Left ventricle myocardium inferior (tissue), 1 donor: ENCODE results near the gene DLAT. TPM values are rescaled to one million over a fixed set of nuclear protein-coding genes. Genes with fewer than 3 reads are reported as not detected.
A peak's percentile ranks its signal among the peaks of the same experiment; 100 is the strongest.

Source experiments
- DNase-seq: peaks from one replicate; pipeline ENCODE4 v3.0.0-alpha.2; 2020
- H3K27ac ChIP-seq: fragments of 200-600 bp; replicated peaks from 2 replicates; pipeline ENCODE4 v1.8.0; 2021
- H3K27me3 ChIP-seq: fragments of 200-600 bp; 2 replicates; pipeline ENCODE4 v1.8.0; 2021; ENCODE audit warnings: low read depth
- H3K36me3 ChIP-seq: fragments of 200-600 bp; 2 replicates; pipeline ENCODE4 v1.8.0; 2021
- H3K4me1 ChIP-seq: fragments of 200-600 bp; 2 replicates; pipeline ENCODE4 v1.8.0; 2021
- H3K4me3 ChIP-seq: fragments of 200-600 bp; 2 replicates; pipeline ENCODE4 v1.8.0; 2021; ENCODE audit warnings: mild to moderate bottlenecking, moderate library complexity
- H3K9me3 ChIP-seq: fragments of 200-600 bp; replicated peaks from 2 replicates; pipeline ENCODE4 v1.8.0; 2021
- CTCF ChIP-seq: fragments of 200-600 bp; IDR thresholded peaks from 2 replicates; pipeline ENCODE4 v1.8.0; 2021; ENCODE audit warnings: antibody characterized with exemption, mild to moderate bottlenecking, borderline replicate concordance
- intact Hi-C: fragments of 100-400 bp; cut with micrococcal nuclease; formaldehyde crosslinking; loops from one replicate; pipeline ENCODE4 v1.11.0; 2022
- total RNA-seq: library from RNA; stranded (reverse); fragmentation: NEBNext Ultra II Directional; extraction: Animal tissue kit (Norgen Biotek cat#: 25700); gene quantifications from one replicate; pipeline ENCODE4 v1.2.1, GENCODE V29; 2021
- donor health status: DM: no; HTN: yes; CAD: no; lungs with severe emphysema.

Gene DLAT
- total RNA-seq, 1 donor from 2014 or later, result 176 TPM

DNA sequence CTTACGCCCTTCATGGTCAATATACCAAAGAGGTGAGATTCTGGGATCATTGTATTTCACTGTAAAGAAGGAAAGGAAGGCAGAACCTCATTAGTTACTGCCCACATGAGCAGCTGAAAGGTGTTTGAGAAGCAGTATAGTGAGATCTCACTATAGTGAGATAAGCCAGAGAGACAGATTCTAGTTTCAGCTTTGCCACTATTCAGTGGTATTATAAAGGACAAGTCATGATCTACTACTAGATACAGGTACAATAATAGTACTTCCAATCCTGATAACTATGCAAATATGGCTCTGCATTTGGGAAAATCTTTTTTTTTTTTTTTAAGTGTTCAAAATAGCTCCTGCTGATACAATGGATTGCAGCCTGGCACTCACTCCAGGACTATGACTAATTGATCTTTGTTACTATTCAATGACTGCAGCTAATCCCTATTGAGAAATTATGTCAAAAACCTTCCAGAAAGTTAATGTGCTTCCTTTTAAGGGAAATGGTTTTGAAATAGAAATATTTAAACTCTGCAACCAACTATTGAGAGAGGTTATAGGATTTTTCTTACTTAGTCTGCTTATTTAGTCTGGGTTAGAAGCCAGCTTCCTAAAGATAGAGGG lies 8.3 kb upstream of the DLAT start:
- Histone ChIP-seq H3K36me3 (peaks cover 12% of the 10 kb centered on the region), H3K4me3 (no peak overlapping the region)
- TF ChIP-seq CTCF, result no peak

GRCh38 chr11:112017538-112017937 lies 7.7 kb upstream of the DLAT start:
- Histone ChIP-seq H3K4me3 (no peak overlapping the region), H3K27me3 (no peaks in the 10 kb centered on the region), H3K27ac (peak overlapping the region; percentile 83), H3K9me3 (no peaks in the 10 kb centered on the region), H3K4me1 (peaks cover 69% of the 10 kb centered on the region), H3K36me3 (peaks cover 12% of the 10 kb centered on the region)
- DNase-seq, result no peak
- intact Hi-C loops, result no loop called here
- TF ChIP-seq CTCF, result no peak

More for the DNA sequence above, 8.3 kb upstream of the DLAT start:
- H3K27me3 ChIP-seq, result no peaks in the 10 kb centered on the region
- intact Hi-C loops, result no loop called here
- H3K4me1 ChIP-seq, result peaks cover 69% of the 10 kb centered on the region
- DNase-seq, result no peak
- H3K27ac ChIP-seq, result peak overlapping the region; percentile 83
- no peaks in the 10 kb centered on the region for H3K9me3 ChIP-seq

GRCh38 chr11:112019066-112019465 lies 6.1 kb upstream of the DLAT start:
- TF ChIP-seq CTCF, result no peak
- peaks cover 71% of the 10 kb centered on the region for H3K4me1 ChIP-seq
- H3K36me3 ChIP-seq, result peaks cover 12% of the 10 kb centered on the region
- no peaks in the 10 kb centered on the region for H3K9me3 ChIP-seq
- intact Hi-C loops, result no loop called here
- peak overlapping the region; percentile 83 for H3K27ac ChIP-seq
- H3K4me3 ChIP-seq, result no peak overlapping the region
- H3K27me3 ChIP-seq, result no peaks in the 10 kb centered on the region
- no peak for DNase-seq

- TF ChIP-seq CTCF, result no peak
- Histone ChIP-seq H3K36me3 (peaks cover 10% of the 10 kb centered on the region), H3K4me1 (peaks cover 73% of the 10 kb centered on the region), H3K4me3 (no peak overlapping the region), H3K27me3 (no peaks in the 10 kb centered on the region), H3K9me3 (no peaks in the 10 kb centered on the region), H3K27ac (peak overlapping the region; percentile 95)
- intact Hi-C loops, result no loop called here
- no peak for DNase-seq
These were observed 2.1 kb upstream of the DLAT start for GRCh38 chr11:112023104-112023503.

DNA sequence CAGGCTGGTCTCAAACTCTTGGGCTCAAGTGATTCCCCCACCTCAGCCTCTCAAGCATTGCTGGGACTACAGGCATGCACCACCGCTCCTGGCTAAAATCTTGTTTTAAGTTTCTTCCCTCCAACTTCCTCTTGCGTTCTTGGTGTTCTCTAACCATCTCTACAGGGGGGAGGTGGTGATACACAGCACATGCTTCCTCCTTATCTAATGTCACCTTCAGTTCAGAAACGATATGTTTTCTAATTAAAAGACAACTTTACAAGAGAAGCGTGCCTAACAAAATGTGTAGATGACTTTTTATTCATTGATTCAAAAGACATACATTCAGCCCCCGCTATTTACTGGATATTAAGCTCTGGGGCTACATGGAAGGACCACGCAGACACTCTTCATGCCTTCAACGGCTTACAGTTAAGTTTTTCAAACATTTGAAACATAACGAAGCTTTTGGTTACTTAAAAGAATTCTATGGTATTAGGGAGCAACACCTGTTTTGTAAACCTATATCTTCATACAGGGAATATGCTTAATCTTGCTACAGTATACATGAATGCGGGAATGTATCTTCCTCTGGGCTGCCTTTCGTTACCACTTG lies 933 bp upstream of the DLAT start:
- intact Hi-C loops, result no loop called here
- no peaks in the 10 kb centered on the region for H3K9me3 ChIP-seq
- peak overlapping the region; percentile 79 for H3K4me3 ChIP-seq
- H3K36me3 ChIP-seq, result peaks cover 21% of the 10 kb centered on the region
- H3K4me1 ChIP-seq, result peaks cover 74% of the 10 kb centered on the region
- H3K27me3 ChIP-seq, result no peaks in the 10 kb centered on the region
- H3K27ac ChIP-seq, result peak overlapping the region; percentile 95
- DNase-seq, result no peak
- no peak for TF ChIP-seq CTCF
